H1 (cell line): Measurements from ENCODE around the gene CHST12. TPM values are rescaled to one million over a fixed set of nuclear protein-coding genes. Genes with fewer than 3 reads are reported as not detected.

Experiments
- polyA plus RNA-seq, 7 experiments: library from polyadenylated mRNA; depleted of rRNA in 3 of 7; stranded (reverse) in 5 of 7; unstranded in 2 of 7; fragments of >200 nt in 5 of 7; fragments of 200-250 nt in 2 of 7; gene quantifications; 1 replicate in 5 of 7; 2 replicates in 1 of 7; 4 replicates in 1 of 7; pipeline versions ENCODE4 v1.2.1 to v1.2.3, GENCODE V29; 2011 to 2013; ENCODE audit warnings: missing spikeins in 2 of 7, mixed read lengths in 2 of 7
- small RNA-seq: library from polyadenylated mRNA; stranded (forward); fragments of <200 nt; extraction: miRNeasy Mini kit (QIAGEN cat#:217004); gene quantifications from one replicate; pipeline ENCODE3, GENCODE V24; 2013; ENCODE audit not compliant: insufficient read depth
- total RNA-seq: library from RNA; stranded (reverse); fragmentation: NEBNext Ultra II Directional; extraction: Animal tissue kit (Norgen Biotek cat#: 25700); gene quantifications from 2 replicates; pipeline ENCODE4 v1.2.1, GENCODE V29; 2021

Gene CHST12
- total and polyA plus RNA-seq, 2 of the 8 experiments (the other 6 are each of a cell fraction or from before 2014, with no cell fraction given) = 13.4 to 24.1 TPM

Small RNA genes within 50 kb of the gene (small RNA-seq; reads per million reads assigned to genes)
- gene AC004840.2 = not detected

Other genes starting within 250 kb of the CHST12 start
- 38.8 and 40.4 TPM in 2 replicates for gene MAD1L1, start 170.7 kb upstream of the CHST12 start, total RNA-seq
- 44.6 and 61.5 TPM in 2 replicates for gene MAD1L1, start 170.7 kb upstream of the CHST12 start, polyA plus RNA-seq (2011; rRNA removed)
- gene MRM2, start 161.4 kb upstream of the CHST12 start, total RNA-seq = 38.6 and 38.7 TPM in 2 replicates
- 17.2 and 19.0 TPM in 2 replicates for gene MRM2, start 161.4 kb upstream of the CHST12 start, polyA plus RNA-seq (2011; rRNA removed)
- 76.1 and 85.2 TPM in 2 replicates for gene NUDT1, start 161.4 kb upstream of the CHST12 start, total RNA-seq
- 89.5 and 101 TPM in 2 replicates for gene NUDT1, start 161.4 kb upstream of the CHST12 start, polyA plus RNA-seq (2011; rRNA removed)
- gene SNX8, start 89.2 kb upstream of the CHST12 start, total RNA-seq = 46.2 and 49.5 TPM in 2 replicates
- gene SNX8, start 89.2 kb upstream of the CHST12 start, polyA plus RNA-seq (2011; rRNA removed) = 69.2 and 70.8 TPM in 2 replicates
- gene EIF3B, start 48.8 kb upstream of the CHST12 start, total RNA-seq = 306 and 316 TPM in 2 replicates
- gene EIF3B, start 48.8 kb upstream of the CHST12 start, polyA plus RNA-seq (2011; rRNA removed) = 167 and 211 TPM in 2 replicates
- not detected in 2 replicates for gene GRIFIN, start 72.8 kb downstream of the CHST12 start, total RNA-seq
- gene GRIFIN, start 72.8 kb downstream of the CHST12 start, polyA plus RNA-seq (2011; rRNA removed) = not detected in 2 replicates
- gene LFNG, start 116.2 kb downstream of the CHST12 start, total RNA-seq = 28.9 and 31.6 TPM in 2 replicates
- gene LFNG, start 116.2 kb downstream of the CHST12 start, polyA plus RNA-seq (2011; rRNA removed) = 35.6 and 53.0 TPM in 2 replicates
- 42.3 and 45.2 TPM in 2 replicates for gene BRAT1, start 151.9 kb downstream of the CHST12 start, total RNA-seq
- 36.8 and 60.5 TPM in 2 replicates for gene BRAT1, start 151.9 kb downstream of the CHST12 start, polyA plus RNA-seq (2011; rRNA removed)
- 4.9 and 5.7 TPM in 2 replicates for gene IQCE, start 155.4 kb downstream of the CHST12 start, total RNA-seq
- 2.2 and 3.1 TPM in 2 replicates for gene IQCE, start 155.4 kb downstream of the CHST12 start, polyA plus RNA-seq (2011; rRNA removed)
- gene TTYH3, start 228.4 kb downstream of the CHST12 start, total RNA-seq = 169 and 172 TPM in 2 replicates
- gene TTYH3, start 228.4 kb downstream of the CHST12 start, polyA plus RNA-seq (2011; rRNA removed) = 66.2 and 122 TPM in 2 replicates